ENCODE measurements around the gene MAVS.
"Not testable (repeated sequence)": the region's sequence is repeated elsewhere in the genome, so short reads cannot be mapped to it uniquely, and the experiment has no call there.

MAVS gene

DNA sequence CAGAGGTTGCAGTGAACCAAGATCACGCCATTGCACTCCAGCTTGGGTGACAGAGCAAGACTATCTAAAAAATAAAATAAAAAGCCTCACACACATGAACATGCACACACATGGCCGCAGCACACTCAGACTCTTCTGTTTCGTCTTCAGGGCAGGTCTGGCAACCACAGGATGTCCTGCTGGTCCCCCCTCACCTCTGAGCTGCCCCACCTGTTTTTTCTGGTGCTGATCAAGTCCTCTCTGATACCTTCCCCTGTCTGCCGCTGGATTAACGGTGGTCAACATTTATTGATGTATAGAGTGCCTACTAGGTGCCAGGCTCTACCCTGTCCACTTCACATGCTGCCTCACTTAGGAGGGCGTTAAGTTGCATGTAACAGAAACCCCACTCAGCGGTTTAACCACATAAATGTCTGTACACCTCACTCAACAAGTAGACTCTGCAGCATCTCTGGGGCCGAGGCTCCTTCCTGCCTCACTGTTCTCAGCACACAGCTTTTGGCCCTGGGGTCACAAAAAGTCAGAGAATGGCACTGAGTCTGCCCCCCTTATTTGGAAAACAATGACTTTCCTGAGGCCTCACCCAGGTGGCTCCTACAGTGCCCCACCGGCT is 30.8 kb upstream of the MAVS start:
- no peak for DNase-seq (ENCODE audit: low spot score)

GRCh38 chr20:3818155-3819151 is 28.2 kb upstream of the MAVS start:
- DNase-seq (ENCODE audit: low spot score) = peak; percentile 88

DNA sequence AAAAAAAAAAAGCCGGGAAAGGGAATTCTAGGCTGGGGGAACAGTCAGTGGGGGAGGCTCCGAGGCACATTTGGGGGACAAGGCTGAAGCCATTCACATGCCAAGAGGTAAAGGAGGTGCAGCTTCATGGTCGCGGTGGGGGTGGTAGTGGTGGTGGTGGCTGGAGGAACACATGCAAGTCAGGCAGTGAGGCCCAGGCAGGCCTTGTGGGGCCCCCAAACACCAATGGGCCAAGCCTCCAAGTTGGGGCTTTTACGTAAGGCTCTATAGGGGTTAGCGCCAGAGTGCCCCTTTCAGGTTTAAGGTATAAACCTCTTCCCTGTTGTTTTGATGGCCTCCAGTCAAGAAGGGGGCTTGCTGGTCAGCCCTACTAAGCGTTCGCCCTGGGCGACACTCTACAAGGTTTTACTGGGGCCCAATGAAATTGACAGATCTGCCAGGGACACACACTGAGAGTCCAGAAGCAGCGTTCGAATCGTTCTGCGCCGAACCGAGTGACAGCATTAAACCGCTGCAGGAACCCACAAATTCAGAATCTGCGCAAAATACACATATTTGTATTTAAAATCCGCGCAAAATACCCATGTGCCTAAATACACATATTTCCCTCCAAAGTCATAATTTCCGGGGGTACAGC is 27.1 kb upstream of the MAVS start:
- no peak for DNase-seq (ENCODE audit: low spot score)

DNA sequence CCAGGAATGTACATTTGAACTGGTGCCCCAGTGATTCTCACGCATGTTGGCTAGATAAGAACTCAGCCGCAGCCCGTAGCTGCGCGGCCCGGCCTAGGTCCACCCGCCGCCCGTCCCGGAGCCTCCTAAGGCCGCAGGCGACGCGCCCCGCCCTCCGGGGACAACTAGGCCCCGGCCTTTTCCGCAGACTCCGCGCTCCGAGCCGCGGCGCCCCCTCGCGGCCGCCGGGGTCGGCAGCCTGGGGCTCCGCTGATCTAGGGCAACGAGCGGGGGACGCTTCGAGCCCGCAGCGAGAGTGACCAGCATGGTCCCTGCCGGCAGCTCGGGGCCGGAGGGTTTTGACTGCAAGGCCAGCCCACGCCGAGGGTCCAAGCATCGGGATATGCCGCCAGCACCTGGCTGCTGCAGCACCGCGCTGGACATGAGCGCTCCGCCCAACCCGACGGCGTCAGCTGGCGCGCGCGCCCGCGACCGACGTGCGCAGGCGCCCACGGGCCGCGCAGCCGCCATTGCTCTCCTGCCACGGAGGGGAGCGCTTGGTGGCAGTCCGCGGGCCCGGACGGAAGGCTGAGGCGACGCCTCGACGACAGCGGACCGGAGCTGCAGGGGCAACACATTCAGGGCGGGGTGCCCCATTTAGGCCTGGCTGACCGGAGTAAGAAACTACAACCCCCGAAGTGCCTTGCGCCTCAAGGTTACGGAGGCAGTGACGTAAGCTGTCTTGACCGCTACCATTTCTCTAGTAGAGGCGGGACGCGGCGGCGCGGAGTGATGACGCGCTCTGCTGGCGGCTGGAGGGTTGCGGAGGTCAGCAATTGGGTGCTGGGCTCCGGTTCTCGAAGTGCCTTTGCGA is 26.4 kb upstream of the MAVS start, which contains the start of gene AP5S1:
Gene AP5S1, plus strand, starts transcription at position 500 of the 853 bp plus-strand sequence. CDS start 1,571 bp downstream, outside the sequence.
- peak; percentile 97 for DNase-seq (ENCODE audit: low spot score)

- no peak for DNase-seq (ENCODE audit: low spot score)
Measured at GRCh38 chr20:3820901-3821727, 25.5 kb upstream of the MAVS start.

- no peak for DNase-seq (ENCODE audit: low spot score)
Measured at GRCh38 chr20:3821996-3822395, 24.6 kb upstream of the MAVS start.

- DNase-seq (ENCODE audit: low spot score) = no peak
Measured at GRCh38 chr20:3823881-3824280, 22.8 kb upstream of the MAVS start.

DNA sequence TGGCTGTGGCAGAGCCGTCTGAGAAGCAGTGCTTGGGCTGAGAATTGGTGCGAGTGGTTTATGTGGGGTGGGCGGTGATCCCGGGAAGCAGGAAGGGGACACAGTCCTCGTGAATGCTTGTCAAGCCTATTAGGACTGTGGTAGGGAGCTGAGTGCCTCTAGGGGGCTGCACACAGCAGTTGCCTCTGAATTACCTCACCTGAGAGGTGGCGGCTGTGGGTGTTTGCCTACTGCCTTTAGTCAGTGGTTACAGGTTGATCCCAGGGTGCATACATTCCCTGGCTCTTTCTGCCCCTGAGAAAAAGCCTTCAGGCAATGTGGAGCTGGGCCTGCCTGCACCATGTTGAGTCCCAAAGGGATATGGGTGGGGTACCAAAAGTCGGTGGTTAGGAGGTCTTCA is 21.1 kb upstream of the MAVS start:
- no peak for DNase-seq (ENCODE audit: low spot score)

DNA sequence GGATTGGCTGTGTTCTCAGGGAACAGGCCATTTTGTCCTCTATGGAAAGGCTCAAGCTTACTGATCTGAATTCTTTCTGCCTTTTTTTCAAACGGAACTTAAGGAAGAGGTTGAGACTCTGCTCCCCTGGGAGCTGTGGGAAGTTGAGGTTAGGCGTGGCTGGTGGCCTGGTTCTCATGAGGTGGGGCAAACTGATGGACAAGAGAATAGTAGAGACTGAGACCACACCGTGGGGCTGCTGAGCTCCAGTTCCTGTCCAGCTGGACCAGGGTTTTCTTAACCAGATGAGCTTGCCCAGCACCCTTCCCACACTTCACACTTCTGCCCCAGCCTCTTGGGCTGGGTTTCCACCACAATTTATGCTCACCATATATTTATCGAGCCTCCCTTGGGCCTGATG is 20.2 kb upstream of the MAVS start:
- no peak for DNase-seq (ENCODE audit: low spot score)

GRCh38 chr20:3828798-3829197 is 17.8 kb upstream of the MAVS start:
- DNase-seq (ENCODE audit: low spot score) = no peak

- not testable (repeated sequence) for DNase-seq (ENCODE audit: low spot score)
Measured at GRCh38 chr20:3829891-3830290, 16.7 kb upstream of the MAVS start.

DNA sequence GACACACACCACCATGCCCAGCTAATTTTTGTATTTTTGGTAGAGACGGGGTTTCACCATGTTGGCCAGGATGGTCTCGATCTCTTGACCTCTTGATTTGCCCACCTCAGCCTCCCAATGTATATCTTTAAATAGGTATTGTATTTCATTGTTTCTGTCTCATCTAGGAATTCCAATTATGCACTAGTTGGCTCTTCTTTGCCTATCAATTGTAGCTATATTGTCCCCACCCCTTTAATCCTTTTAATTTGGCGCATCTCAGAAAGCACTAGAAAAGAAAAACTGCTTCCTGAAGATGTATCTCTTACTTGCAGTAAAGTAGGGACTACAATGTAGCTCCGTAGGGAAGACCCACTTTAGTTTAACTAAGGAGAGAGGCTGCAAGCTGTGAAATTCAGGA is 10.5 kb upstream of the MAVS start:
- DNase-seq (ENCODE audit: low spot score) = no peak

- DNase-seq (ENCODE audit: low spot score) = no peak
Measured at GRCh38 chr20:3839328-3839727, 7.3 kb upstream of the MAVS start.

DNA sequence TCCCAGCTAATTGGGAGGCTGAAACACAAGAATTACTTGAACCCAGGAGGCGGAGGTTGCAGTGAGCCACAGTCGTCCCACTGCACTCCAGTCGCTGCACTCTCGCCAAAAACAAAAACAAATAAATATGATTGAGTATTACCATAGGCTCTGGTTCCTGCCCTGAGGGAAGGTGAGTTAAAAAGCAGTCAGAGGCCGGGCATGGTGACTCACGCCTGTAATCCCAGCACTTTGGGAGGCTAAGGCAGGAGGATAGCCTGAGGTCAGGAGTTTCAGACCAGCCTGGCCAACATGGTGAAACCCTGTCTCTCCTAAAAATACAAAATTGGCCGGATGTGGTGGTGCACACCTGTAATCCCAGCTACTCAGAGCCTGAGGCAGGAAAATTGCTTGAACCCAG is 6.4 kb upstream of the MAVS start:
- not testable (repeated sequence) for DNase-seq (ENCODE audit: low spot score)

GRCh38 chr20:3842348-3842930 is 4.2 kb upstream of the MAVS start:
- DNase-seq (ENCODE audit: low spot score) = no peak

- DNase-seq (ENCODE audit: low spot score) = peak; percentile 50
Measured at GRCh38 chr20:3843490-3843889, 3.1 kb upstream of the MAVS start.

DNA sequence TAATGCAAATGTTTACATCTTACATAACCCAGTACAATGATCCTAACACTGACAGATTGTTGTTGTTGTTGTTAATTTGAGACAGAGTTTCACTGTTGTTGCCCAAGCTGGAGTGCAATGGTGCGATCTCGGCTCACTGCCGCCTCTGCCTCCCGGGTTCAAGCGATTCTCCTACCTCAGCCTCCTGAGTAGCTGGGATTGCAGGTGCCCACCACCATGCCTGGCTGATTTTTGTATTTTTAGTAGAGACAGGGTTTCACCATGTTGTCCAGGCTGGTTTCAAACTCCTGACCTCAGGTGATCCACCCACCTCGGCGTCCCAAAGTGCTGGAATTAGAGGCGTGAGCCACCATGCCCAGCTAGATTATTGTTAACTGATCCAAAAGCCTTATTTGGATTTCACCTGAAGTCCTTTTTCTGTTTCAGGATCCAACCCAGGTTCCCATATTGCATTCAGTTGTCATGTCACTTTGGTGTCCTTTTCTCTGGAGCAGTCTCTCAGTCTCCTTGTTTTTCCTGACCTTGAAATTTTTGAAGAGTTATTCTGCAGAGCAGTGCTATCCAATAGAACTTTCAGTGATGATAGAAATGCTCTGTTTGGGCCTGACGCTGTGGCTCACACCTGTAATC is 2.5 kb upstream of the MAVS start:
- DNase-seq (ENCODE audit: low spot score) = not testable (repeated sequence)

DNA sequence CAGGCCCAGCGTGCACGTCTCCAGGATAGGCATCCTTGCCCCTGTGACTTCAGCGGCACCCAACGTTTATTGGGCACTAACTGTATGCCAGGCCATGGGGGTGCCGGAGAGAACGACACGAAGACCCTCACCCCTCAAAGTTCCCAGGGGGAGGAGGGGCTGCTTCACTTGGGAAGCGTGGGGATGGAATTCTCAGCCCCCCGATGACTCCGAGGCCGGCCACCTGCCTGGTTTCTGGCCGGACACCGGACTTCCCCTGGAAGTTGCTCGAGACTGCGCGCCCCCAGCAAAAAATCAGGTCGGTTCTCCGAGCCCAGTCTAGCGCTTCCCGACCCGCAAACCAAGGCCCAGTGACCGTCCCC is 275 bp upstream of the MAVS start:
- no peak for DNase-seq (ENCODE audit: low spot score)

DNA sequence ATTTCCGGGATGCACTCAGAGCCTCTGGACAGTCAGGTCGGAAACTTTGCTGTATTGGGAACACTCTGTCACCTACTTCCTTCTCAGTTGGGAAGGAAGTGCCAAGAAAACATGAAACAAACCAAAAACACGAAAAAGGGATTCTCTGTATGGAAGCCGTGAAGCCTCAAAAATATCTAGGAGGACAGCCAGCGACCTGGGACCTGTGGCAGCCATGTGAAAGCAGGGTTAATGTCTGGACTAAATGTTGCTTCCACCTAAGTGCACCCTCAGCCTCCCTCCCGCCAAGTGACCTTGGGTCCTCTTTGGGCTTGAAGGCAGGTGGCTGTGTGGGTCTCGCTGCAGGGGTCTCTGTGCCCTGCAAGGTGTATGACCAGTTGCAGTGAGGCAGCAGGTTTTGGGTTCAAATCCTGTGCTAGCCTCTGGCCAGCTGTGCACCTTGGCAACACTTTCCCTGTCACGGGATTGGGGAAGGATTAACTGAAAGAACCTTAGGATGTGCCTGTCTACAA is 851 bp downstream of the MAVS start:
- no peak for DNase-seq (ENCODE audit: low spot score)

GRCh38 chr20:3848565-3848964 is 1.9 kb downstream of the MAVS start:
- DNase-seq (ENCODE audit: low spot score) = no peak

All from SW480 (cell line).